Measurements from ENCODE around the gene OR2F2.

The OR2F2 gene, protein sequence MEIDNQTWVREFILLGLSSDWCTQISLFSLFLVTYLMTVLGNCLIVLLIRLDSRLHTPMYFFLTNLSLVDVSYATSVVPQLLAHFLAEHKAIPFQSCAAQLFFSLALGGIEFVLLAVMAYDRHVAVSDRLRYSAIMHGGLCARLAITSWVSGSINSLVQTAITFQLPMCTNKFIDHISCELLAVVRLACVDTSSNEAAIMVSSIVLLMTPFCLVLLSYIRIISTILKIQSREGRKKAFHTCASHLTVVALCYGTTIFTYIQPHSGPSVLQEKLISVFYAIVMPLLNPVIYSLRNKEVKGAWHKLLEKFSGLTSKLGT

DNA sequence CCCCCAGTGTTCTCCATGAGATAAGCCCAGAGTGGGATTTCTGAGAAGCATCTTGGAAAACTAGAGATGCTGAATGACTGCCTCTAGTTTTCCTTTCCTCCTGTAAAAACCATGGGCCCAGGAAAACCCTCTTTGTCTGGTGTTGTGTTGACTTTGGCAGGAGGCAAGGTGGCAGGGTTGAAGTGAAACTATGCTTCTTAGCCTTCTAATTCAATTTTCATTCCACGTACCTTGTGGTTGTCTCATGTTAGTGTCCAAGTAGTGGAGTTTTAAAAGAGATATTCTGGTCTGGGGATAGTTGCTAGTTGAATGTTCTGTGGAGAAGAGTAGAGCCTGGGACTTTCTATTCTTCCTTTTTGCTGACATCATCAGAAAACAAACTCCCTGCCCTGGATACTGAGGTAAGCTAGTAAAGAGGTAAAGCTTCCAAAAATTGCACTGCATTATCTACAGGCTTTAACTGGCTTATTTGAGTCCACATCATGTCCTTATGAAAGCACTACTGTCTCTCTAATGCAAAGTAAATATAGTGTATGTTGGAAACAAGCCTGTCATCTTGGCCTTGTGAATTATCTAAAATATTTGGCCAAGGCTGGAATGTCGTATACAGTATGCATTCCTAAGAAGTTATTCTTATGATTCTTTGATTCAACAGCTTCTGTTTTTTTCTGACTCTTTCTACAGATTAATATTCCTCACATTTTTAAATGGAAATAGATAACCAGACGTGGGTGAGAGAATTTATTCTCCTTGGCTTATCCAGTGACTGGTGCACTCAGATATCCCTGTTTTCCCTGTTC, at the start of gene OR2F2:
OR2F2 (plus strand) TSS at position 708 of the 800 bp plus-strand sequence; CDS start at position 708, 0 bp downstream.
- no peak for DNase-seq

DNA sequence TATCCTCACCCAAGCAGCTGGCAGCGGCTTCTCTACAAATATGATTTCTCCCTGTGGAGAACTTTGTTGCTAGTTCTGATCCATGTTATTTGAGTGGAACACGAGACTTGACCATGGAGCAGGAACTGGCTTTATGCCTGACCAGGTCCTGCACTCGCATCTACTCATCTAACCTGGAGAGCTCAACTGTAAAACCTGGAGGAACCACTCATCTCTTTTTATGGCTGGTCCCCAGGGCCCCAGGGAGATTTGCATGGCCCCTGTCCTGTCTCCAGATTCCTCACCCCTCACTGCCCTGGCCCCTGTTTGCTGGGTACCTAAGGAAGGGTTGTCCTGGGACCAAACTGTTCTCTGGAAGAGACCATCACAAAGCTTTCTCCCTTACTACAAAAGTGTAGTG, 49.1 kb upstream of the OR2F2 start:
- DNase-seq, result no peak

DNA sequence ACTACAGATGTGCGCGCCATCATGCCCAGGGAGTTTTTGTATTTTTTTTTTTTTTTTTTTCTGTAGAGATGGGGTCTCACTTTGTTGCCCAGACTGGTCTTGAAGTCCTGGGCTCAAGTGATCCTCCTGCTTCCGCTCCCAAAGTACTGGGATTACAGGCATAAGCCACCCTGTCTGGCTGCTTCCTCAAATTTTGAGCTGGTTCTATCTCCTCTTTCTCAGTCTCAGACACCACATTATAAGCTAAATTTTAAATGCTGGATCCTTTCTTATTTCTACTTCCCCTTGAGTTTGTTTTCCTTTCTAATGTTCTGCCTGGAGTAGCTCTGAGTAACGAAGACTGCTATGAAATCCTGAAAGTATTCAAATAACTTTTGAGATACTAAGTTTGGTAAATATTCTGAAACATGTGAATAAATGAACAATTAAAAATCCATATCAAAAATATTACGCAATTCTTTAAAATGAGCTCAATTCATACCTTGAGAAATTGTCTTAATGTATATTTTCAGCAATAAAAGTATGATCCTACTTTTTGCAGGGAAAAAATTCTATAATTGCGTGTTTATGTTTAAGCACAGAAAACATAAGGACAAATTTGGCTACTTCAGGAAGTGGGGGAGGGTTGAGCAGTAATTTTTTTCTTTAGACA, 48.1 kb upstream of the OR2F2 start:
- no peak for DNase-seq

DNA sequence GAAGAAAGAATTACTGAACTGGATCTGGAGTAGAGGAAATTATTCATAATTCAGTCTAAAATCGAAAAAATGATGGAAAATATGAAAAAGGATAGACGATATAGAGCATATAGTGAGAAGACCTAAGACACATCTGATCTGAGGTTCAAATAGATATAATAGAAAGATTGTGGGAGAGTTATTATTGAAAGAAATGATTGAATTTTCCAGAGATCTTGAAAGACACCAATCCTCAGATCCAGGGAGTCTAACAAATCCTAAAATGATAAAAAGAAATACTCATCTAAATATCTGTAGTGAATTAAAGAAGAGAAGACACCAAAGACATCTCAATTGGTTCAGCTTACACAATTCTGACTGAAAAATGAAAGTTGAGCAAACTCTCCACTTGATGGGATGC, 46.0 kb upstream of the OR2F2 start:
- no peak for DNase-seq

DNA sequence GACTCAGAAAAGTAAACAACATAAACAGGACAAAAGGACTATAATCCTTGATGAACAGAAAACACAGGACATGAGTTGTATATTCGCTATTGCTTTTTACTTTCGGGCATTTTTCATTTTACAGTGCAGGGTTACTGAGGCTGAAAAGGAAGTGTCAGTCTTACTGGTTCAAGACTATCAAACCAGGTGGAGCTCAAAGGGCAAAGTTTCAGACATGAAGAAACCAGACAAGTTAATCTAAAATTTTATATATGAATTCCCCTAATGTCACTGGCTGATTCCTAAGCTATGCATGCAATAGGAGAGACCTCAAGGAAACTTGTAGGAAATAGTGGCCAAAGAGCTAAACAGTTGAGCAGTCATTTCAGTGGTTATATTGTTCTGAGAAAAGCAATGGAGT, 44.5 kb upstream of the OR2F2 start:
- DNase-seq, result no peak

DNA sequence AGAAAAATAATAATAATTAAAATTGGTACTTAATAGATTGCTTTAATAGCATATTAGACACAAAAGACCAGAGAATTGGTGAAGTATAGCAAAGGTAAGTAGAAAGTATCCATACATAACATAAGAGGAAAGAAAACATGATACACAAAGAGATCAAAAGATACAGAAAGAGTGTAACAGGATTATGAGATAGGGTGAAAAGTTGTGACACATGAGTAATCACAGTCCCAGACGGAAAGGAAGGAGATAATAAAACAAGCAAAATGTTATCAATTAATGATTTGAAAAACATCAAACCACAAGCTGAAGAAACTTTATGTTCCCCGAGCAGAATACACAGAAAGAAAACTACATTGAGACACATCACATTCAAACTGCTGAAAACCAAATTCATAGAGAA, 43.6 kb upstream of the OR2F2 start:
- no peak for DNase-seq

DNA sequence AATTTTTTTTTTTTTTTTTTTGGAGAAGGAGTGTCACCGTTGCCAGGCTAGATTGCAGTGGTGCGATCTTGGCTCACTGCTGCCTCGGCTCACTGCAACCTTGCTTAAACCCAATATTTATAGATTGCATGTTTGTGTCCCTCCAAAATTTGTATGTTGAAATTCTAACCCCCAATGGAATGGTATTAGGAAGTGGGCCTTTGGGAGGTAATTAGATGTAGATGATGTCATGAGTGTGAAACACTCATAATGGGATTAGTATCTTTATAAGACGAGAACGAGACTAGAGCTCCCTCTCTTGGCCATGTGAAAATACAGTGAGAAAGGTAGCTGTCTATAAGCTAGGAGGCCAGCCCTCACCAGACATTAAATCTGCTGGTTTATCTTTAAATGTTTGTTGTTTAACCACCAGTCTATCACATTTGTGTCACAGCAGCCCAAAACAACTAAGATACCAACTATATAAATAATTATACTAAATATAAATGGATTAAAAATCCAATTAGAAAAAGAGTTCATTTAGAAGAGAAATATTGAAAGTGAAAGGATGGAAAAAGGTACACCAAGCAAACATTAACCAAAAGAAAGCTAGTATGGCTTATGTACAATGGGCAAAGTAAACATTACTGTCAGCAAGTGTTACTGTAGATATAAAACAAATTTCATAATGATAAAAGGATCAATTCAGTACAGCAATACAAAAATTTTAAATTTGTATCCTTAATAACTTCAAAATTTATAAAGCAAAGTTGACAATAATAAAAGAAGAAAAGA, 42.3 kb upstream of the OR2F2 start:
- DNase-seq, result no peak

DNA sequence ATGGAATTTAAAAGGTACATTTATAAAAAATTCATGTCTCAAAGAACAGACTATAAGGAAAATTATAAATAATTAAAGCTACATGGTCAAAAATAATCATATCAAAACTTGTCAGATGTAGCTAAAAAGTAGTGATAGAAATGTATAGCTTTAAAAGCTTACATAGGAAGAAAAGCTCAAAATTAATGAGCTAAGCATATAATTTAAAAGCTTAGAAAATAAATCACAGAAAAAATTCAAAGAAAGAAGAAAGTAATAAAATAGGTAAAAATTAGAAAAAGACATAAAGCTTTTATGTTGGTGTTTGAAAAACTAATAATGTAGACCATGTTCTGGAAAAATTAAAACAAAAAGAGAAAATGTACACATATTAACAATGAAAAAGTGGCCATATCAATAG, 38.4 kb upstream of the OR2F2 start:
- DNase-seq, result no peak

DNA sequence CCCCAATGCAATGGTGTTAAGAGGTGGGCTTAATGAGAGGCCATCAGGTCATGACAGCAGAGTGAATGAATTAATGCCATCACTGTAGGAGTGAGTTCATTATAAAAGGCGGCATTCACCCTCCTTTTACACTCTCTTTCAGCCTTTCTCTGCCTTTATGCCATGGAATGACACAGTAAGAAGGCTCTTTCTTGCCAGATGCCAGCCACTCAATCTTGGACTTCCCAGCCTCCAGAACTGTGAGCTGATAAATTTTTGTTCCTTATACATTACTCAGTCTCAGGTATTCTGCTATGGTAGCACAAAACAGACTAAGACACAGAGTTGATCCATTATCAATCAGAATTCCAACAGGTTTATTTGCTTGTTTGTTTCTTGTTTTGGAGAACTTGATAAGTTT, 36.2 kb upstream of the OR2F2 start:
- DNase-seq, result no peak

DNA sequence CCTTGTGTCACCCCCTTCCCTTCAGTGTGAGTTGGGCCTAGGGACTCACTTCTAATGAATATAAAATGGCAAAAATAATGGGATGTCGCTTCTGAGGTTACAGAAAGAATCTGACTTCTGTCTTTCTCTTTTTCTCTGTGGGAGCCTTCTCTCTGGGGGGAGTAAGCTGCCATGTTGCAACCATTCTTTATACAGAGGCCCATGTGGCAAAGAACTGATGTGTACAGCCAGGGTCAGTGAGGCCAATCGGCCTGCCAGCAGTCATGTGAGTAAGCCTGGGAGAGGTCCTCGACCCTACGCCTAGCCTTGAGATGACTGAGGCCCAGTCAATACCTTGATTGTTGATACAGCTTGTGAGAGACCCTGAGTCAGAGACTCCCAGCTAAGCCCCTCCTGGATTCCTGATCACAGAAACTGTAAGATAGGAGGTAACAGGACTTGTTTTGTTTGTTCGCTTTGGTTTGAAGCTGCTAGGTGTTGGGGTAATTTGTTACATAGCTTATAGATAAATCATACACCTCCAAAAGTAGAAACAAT, 34.7 kb upstream of the OR2F2 start:
- no peak for DNase-seq

DNA sequence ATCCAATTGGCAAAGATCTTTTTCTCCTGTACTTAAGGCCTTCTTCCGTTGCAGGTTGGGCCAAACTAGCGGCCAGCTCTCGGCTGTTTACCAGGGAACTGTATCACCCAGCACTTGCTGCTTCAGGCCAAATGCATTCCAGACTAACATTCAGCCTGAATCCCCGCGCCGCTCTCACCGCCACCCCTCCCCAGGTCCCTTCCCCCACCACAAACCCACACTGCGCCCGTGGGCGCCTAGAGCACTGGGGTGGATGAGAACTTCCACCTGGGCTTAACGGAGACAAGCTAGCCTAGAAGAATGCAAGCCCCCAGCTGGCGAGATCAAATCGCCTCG, 33.7 kb upstream of the OR2F2 start:
- peak; percentile 77 for DNase-seq

DNA sequence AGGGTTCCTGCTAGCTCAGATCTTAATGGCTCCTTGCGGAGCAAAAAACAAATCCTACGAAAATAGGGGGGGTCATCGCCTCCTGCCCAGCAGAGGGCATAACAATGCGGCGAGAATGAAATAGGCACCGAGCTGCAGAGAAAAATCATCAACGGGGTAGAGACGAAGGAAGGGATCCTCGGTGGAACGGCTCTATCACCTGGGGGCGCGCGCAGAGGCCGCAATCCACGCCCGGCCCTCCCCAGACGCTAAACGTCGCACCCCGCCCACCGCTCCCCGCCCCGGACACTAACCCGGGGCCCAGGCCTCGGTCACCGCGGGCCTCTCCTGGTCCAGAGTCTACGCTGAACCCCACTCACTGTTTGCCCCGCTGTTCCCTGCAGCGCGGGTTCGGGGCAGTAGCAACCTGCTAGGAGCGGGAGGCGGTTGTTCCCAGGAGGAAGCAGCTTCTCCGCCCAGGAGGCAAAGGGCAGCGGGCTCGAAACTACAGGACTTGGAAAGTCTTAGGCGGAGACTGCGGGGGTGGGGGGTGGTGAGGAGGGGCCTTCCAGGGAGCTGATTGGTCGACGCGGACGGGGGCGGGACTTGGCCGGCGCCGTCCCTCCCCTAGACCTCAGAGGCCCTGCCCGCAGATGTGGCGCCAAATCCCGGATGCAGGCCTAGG, 33.2 kb upstream of the OR2F2 start, which contains the start of gene TCAF1:
TCAF1 (minus strand) TSS at position 509 of the 664 bp plus-strand sequence. CDS start 25,568 bp downstream, outside the sequence.
- DNase-seq, result peak; percentile 98

DNA sequence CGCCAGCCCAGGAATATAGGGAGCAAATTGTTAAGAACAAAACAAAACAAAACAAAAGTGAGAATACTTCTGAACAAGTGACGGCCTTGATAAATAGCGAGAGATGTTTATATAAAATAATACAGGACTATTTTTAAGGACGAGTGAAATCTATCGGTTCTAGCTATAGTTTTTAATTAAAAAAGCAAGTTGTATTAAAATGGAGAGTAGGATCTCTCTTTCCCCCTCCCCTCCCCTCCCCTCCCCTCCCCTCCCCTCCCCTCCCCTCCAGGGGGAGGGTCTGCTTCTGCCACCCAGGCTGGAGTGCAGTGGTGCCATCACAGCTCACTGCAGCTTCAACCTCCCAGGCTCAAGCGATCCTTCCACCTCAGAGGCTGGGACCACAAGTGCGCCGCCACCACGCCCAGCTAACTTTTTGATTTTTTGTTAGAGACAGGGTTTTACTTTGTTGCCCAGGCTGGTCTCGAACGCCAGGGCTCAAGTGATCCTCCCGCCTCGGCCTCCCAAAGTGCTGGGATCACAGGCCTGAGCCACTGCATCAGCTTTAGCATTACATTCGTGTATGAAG, 32.6 kb upstream of the OR2F2 start:
- DNase-seq, result no peak

DNA sequence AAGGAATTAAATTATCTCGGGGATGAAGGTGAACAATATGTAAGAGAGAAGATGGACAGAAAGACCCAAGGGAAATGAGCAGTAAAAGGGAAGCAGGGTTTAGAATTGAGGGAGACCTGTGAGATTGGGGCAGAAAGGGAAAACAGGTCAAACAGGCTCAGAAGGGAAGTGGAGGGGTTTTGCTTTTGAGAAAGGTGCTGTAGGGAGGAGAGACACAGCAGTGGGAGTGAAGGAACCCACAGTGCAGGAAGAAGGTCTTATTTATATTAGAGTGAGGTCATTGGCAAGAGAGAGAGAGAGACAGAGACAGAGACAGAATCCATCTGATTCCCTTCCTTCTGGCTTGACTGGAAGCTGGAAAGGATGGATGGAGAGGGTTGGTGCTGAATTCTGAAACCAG, 29.5 kb upstream of the OR2F2 start:
- DNase-seq, result no peak

DNA sequence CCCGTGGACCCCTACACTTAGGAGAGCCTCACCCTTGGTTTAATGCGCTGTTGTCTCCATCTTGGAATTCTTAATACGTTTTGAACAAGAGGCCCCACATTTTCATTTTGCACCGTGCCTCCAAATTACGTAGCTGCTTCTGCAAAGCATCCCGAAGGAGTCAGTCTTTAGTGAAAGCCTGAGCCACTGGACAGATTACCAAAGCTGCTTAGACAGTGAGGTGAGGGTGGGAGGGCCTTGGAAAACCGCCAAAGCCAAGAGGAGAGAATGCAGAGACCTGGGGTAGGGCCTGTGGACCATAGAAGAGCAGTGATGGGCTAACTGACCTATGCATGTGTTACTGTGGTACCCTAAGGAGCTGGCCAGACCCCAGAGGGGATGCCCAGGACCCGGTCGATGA, 28.9 kb upstream of the OR2F2 start:
- no peak for DNase-seq

DNA sequence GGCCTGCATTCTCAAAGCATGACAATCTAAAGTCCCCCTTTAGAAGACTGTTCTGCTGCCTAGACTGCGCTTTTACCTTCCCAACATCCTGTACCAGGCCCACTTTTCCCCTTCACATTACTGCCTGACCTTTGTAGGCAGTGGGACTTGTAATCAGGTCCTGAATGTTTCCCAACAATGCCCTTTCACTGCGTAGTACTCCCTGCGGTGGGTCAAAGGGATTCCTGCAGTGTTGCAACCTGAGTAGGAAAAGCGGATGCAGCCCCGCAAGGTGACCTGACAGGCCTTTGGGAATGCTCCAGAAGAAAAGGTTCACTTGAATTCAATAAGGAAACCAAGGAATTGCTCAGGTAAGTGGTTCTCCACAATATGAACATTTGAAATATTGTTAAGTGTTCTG, 28.1 kb upstream of the OR2F2 start:
- no peak for DNase-seq

DNA sequence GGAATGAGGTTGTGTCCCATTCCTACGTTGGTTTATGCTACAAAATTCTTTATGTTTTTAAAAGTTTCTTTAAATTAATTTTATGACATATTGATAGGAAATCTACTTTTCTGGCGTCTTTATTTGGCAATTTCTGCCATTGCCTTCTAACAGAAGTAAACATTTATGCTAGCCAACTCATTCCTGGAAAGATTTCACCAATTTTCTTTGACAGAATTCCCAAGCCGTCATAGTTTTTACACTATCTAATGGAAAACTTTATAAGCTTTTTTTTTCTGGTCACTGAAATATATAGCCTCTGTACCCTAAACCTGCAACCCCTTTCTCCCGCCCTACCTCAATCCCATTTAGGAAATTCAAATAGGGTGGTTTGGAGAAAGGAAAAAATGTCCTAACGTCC, 26.9 kb upstream of the OR2F2 start:
- no peak for DNase-seq

DNA sequence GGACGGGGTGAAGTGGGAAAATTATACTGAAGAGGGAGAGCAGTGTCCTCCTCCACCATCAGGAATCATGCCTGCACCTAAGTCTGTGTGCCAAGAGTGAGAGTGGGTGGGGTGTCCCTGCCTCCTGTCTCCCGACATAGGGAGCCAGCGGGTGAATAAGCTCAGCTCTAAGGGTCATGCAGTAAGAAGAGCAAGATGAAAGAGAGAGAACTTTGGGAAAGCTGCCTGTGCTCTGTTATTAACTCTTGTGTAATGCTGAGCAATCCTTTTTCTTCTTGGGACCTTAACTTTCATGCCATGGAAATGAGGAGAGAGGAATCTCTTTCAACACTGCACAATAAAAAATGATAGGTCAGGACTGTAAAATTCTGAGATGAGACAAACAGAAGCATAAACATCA, 25.2 kb upstream of the OR2F2 start:
- no peak for DNase-seq

DNA sequence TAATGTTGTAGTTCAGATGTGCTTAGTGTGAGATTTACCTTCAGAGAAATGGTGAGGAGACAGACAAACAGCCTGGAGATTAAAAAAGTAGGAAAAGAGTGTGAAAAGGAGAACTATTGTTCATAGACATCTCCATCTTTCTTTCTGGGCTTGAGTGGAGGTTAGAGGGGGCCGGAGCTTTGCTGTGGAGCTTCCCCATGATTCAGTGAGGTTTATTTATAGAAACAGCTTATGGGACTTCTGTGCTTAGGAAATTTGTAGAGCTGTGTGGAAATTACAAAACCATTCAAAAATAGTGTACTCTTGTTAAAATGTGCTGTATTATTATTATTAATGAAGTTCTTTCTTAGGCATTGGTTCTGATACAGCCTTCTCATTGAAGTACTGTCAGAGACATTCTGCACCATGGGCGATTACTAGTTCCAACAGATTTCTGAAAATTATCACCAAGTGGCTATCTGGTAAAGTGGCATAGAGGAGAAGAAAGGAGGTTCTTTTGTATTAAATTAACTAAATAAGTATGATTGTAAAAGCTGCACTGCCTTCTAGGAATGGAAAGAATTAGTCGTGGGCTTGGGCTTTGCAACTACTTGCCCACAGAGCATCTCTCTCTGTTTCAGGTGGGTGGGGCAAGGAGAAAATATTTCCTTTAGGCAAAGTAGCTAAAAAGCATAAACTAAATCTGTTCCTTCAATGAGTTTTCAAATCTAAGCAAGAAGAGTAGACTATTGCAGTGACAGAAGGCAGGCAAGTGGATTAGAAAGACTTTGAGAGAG, 24.4 kb upstream of the OR2F2 start:
- DNase-seq, result no peak

DNA sequence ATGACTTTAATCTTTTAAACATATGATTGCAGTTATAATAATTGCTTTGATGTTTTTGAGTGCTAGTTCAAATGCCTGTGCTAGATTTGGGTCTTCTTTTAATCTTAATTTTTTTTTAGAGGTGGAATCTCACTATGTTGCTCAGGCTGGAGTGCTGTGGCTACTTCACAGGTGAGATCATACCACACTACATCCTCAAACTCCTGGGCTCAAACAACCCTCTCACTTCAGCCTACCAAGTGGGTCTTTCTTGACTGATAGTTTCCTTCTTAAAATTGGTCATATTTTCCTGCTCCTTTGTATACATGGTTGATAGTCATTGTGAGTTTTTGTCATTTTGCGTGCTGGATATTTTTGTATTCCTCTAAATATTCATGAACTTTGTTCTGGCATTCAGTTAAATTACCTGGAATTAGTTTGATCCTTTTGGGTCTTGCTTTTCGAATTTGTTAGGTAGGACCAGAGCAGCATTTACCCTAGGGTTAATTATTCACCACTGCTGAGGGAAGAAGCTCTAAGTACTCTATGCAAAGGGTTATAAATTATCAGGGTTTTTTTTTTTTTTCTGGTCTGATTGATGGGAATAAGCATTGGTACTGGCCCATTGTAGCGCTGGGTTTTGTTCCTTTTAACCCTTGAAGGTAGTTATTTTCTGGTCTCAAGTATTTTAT, 21.0 kb upstream of the OR2F2 start:
- DNase-seq, result no peak

Measured in NCI-H1092 (cell line).